T47D (cell line): ENCODE results near the gene NR6A1.
A peak's percentile ranks its signal among the peaks of the same experiment; 100 is the strongest.

Source experiments
- DNase-seq, 2 experiments: peaks; one replicate each; pipeline versions ENCODE4 v3.0.0 to v3.0.0-alpha.2; 2011 to 2012; ENCODE audit warnings: low read depth in 1 of 2, low spot score in 1 of 2
- JUND ChIP-seq: IDR thresholded peaks from 2 replicates; pipeline ENCODE4 v1.6.1; 2012; ENCODE audit warnings: low read depth
- in situ Hi-C: cut with HindIII; loops from 2 replicates; pipeline ENCODE4 v1.10.0; 2016; ENCODE audit warnings: low sequenced_read_pairs, low pct_unique_long_range_greater_than_20kb

The NR6A1 gene

DNA sequence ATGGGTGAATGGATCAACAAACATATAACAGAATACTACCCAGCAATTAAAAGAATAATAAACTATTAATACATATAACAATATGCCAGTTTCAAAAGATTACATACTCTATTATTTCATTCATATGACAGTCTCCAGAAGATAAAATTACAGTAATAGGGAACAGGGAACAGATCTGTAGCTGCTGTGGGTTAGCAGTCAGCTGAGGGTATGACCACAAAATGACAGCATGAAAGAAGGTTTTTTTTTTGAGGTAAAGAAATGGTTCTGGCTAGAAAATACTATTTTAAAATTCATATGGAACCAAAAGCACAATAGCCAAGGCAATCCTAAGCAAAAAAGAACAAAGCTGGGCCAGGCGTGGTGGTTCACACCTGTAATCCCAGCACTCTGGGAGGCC lies 190.9 kb downstream of the NR6A1 start:
- in situ Hi-C loops = no loop called here
- DNase-seq = no peak

DNA sequence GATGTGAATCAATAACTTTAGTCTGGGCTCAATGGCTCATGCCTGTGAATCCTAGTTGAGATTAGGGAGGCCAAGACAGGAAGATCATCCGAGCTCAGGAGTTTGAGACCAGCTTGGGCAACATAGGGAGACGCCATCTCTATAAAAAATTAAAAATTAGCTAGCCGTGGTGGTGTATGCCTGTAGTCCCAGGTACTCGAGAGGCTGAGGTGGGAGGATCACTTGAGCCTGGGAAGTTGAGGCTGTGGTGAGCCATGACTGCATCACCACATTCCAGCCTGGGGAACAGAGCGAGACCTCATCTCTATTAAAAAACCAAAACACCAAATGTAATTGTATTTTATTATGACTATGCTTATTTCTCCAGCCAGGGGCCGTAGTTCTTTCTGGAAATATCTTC lies 194.4 kb downstream of the NR6A1 start:
- TF ChIP-seq JUND = no peak
- in situ Hi-C loops = no loop called here

More for the DNA sequence above, 190.9 kb downstream of the NR6A1 start:
- TF ChIP-seq JUND = no peak

DNA sequence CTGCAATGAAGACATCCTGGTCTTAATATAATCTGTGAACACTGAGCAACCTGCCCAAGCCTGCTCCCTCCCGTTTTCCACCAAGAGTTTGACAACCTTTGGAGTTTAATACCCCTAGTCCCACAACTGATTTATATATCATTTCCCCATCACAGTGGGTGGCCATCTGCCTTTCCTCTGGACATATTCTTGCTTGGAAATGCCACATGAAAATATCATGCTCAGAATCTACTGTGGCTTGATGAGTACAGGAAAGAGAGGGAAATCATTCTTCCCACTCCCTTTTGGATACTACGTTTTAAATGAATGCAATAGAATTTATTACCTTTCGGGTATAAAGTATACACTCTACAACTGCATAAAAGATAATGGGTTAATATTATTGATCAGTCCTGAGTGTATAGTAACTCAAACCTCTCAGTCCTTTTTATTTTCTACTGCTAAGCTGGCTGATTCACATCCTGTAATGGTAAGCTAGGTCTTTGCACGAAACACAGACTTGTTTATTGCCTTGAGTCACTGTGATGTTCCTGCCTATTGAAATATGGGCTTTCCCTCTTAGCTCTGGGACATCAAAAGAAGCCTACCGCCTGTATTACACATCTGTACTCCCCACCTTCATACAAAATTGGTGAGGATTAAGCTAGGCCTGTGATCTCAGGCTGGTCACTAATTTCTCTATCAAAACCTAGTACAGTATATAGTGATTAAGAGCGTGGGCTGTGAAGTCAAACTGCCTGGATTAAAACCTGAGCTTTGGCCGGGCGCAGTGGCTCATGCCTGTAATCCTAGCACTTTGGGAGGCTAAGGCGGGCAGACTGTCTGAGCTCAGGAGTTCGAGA lies 196.4 kb downstream of the NR6A1 start:
- DNase-seq = no peak
- TF ChIP-seq JUND = no peak
- in situ Hi-C loops = no loop called here

More for the DNA sequence above, 194.4 kb downstream of the NR6A1 start:
- DNase-seq = no peak

DNA sequence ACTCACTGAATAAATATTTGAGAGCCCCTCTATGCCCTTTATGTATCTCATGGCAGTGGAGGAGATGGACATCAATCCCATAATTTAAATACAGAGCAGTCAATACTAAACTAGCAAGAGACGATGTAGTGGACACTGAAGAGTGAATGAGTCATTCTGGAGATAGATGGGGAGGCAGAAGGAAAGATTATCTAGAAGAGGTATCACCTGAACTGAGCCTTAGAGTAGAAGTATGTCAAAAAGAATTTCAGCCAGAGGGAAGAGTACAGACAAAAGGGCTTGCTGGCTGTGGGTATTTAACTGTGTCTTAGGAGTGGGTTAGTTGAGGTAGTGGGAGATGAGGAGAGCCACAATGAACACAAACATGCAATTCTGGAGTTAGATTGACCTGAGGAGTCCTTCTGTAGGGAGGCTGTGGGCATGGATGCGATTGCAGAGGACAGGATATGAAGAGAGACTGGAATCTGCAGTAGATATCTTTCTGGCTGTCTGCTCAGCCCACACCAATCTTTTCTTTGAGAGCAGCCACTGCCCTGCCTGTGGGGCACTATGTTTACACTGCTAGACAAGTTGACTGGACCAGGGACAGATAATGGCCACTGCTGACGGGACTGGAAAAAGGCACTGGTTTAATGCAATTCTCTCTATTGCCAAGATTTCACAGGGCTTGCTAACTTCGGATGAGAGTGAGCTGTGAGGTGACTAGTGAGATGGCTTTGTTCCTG lies 200.0 kb downstream of the NR6A1 start:
- TF ChIP-seq JUND = no peak
- DNase-seq = no peak
- in situ Hi-C loops = no loop called here

DNA sequence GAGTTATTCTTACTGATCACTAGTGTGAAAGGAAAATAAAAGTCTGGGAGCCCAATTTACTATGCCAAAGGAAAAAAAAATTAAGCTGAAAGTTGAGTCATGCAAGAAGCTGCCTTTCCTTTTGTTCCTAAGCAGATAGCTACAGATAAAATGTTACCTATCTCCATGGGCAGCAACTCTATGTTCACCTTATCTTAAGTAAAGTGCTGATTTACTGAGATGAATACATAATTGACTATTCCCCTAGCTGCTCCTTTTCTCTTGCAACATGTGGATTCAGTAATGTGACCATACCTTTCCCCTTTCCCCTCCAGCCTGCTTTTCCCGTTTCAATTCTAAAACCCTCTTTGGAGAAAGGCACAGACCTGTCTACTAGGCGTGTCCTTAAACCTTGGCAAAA lies 201.2 kb downstream of the NR6A1 start:
- DNase-seq = no peak
- TF ChIP-seq JUND = no peak
- in situ Hi-C loops = no loop called here

DNA sequence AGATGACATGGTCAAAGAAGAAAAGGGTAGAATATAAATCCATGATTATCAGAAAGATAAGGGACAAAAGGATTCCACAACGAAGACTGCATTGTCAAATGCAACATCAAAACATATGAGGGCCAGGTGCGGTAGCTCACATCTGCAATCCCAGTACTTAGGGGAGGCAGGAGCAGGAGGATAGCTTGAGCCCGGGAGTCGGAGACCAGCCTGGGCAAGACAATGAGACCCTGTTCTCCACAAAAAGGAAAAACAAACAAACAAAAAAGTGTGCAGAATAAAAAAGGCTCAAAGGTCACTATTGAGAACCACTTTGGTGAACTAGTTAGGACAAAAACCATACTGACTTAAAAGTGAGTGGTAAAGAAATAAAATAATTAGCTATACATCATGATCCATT lies 203.7 kb downstream of the NR6A1 start:
- in situ Hi-C loops = no loop called here
- no peak for DNase-seq
- no peak for TF ChIP-seq JUND

DNA sequence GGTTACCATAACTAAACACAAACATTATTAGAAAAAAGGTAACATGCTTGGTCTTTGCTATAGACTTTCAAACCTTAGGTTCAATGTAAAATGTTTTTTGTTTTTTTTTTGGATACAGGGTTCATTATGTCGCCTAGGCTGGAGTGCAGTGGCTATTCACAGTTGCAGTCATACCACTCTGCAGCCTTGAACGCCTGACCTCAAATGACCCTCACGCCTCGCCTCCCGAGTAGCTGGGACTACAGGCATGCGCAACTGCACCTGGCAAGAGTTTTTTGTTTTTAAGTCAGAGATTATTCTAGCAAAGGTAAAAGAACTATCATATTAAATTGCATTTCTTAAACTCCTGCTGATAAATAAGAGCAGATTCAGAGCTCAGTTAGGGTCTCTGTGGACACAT lies 208.8 kb downstream of the NR6A1 start:
- DNase-seq = no peak
- in situ Hi-C loops = no loop called here
- TF ChIP-seq JUND = no peak

DNA sequence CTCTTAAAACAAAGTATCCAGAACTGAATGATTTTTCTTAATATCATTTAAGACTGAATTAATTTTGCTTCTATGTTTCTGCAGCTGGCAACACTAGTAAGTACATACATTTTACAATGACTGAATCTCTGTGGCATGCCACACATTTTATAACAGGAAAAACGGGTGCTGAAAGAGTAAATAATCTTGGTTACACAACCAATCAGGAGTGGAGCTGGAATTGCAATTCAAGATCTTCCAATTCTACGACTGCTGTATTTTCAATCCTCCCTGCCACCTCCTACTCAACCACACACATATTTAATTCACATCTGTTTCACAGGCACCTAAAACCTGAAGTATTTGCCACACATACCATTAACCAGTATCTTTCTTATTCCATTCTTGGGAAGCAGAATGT lies 211.2 kb downstream of the NR6A1 start:
- peak; percentile 59 to 97 for DNase-seq
- in situ Hi-C loops = no loop called here
- peak; percentile 75; the same call in 1 of the 2 replicates for TF ChIP-seq JUND

DNA sequence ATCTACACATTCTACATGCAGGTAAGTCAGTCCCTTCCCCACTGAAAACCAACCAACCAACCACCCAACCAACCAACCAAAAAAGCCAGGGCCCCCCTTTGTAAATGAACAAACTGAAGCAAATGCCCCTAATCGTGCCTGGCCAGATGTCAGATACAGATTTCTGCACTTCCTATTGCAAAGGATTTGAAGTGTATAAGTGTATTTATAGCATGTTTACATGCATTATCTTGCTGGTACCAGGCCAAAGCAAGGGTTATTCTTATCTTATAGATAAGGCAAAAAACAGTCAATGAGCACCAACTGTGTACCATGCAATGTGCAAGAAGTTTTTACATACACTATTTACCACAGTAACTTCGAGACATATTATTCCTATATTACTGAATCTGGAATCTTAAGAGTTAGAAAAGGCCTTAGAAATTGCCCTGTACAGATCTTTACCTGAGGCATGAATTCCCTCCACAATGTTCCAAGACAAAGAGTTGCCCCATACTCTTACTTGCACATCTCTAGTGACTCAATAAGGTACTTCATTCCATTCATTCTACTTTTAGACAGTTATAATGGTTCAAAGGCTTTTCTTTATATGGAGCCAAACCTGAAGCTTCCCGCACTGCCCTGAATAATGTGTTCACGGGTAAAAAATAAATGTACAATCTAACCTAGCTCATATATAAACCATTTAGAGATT lies 212.2 kb downstream of the NR6A1 start:
- in situ Hi-C loops = no loop called here
- no peak for DNase-seq
- no peak for TF ChIP-seq JUND

DNA sequence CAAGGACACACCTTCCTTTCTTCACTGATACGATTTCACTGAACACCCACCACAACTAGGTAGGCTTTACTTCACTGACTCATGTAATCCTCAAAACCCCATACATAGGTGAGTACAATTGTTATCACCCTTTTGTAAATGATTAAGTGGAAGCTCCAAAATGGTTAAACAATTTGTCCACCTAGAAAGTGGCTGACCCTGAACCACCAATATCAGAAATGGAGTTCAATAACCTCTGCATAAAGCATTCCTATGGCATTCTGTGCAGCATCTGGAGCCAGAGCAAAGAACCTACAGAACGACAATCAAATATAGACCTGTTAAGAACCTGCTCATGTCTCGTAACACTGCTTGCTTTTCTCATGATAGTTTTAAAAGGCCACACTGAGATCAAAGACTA lies 213.2 kb downstream of the NR6A1 start:
- in situ Hi-C loops = no loop called here
- no peak for TF ChIP-seq JUND
- DNase-seq = no peak

DNA sequence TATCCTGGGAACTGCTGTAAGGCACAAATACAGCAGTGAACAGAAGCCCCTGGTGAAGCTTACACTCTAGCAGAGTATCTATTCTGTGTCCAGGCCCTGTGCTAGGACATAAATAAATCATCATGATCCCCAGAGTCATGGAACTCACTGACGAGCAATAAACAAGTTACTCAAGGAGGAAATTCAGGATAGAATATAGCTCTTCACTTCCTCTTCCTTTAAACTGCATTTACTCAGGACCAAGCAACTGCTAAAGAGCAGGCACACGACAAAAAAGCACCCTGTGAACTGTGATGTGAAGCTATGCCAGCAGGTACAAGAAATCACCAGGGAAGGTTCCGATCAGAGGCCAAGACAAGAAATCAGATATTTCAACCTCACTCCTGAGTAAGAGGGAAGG lies 216.1 kb downstream of the NR6A1 start:
- in situ Hi-C loops = no loop called here
- DNase-seq = no peak
- TF ChIP-seq JUND = no peak

DNA sequence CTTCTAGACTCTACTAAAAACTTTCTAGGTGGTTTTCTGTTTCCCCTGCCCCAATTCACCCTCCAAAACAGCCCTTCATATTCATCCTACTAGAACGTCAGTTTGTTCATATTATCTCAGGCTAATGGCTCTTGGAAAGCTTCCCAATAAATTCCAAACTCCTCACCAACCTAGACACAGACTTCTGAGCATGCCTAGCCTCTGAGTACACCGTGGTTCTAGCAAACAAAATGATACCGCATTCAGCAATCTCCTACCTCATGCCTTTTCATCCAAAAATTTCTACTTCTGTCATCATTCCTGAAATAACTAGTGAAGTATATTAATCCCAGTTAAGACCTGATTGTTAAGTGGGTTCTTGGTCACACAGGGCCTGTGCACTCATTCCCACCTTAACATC lies 217.4 kb downstream of the NR6A1 start:
- no peak for TF ChIP-seq JUND
- in situ Hi-C loops = no loop called here
- DNase-seq = no peak

DNA sequence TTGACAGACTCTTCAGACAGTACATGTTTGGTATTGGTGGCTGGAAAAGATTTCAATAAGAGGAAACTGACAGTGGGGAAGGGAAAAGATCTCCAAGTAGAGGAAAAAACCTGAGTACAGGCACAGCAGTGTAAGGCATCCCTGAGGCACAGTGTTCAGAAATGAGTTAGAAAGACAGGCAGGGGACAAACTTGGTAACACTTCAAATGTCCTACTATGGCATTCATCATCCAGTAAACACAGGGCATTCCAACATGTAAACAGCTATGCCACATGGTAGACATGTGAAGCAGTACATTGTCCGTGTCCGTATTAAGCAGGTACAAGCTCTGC lies 218.9 kb downstream of the NR6A1 start:
- in situ Hi-C loops = no loop called here
- TF ChIP-seq JUND = no peak
- no peak for DNase-seq
